ENCODE data around the gene SLC22A23.

DNA sequence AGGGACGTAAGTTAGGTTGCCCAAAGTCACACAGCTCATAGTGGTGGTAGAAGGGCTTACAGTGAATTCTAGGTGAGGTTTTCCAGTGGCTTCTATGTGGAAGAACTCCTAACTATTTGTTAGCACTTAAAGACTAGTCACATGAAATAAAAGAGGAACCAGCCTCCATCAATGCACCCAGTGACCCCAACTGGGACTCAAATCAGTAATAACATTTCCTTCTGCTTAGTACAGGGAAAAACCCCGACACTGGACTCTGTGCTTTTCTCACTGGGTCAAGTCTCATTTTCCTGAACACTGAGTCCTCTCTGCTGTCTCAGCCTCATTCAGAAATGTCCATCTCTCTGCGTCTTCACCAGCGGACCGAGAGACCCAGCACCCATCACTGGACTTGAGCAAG lies 89.2 kb downstream of the SLC22A23 start:
- TF ChIP-seq, protein P1, sequence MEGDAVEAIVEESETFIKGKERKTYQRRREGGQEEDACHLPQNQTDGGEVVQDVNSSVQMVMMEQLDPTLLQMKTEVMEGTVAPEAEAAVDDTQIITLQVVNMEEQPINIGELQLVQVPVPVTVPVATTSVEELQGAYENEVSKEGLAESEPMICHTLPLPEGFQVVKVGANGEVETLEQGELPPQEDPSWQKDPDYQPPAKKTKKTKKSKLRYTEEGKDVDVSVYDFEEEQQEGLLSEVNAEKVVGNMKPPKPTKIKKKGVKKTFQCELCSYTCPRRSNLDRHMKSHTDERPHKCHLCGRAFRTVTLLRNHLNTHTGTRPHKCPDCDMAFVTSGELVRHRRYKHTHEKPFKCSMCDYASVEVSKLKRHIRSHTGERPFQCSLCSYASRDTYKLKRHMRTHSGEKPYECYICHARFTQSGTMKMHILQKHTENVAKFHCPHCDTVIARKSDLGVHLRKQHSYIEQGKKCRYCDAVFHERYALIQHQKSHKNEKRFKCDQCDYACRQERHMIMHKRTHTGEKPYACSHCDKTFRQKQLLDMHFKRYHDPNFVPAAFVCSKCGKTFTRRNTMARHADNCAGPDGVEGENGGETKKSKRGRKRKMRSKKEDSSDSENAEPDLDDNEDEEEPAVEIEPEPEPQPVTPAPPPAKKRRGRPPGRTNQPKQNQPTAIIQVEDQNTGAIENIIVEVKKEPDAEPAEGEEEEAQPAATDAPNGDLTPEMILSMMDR (IDR thresholded peaks at IDR 0.05 in 4 of 5, conservative IDR thresholded peaks at IDR 0.05 in 1 of 5): no peak
- no peak for TF ChIP-seq POLR2A (IDR thresholded peaks at IDR 0.05)

Measured in gastrocnemius medialis (tissue), 4 donors.